ENCODE measurements around the gene PRKAA2. TPM values are rescaled to one million over a fixed set of nuclear protein-coding genes. Genes with fewer than 3 reads are reported as not detected.

The PRKAA2 gene
- total RNA-seq, 1 donor from 2014 or later: 1.4 TPM

DNA sequence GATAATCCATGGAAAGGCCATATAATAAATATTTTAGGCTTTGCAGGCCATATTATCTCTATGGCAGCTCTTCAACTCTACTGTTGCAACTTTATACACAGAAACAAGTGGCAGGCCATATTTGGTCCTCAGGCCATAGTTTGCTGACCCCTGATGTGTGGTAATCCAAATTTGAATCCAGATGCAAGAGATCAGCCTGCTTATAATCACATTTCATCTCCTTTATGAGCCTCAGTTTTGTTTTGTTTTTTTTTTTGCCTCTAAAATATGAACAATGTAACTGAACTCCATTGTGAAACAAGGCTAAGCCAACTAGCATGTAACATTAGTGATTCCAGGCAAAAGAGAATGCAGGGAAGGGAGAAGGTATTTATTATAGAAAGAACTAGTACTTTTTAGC lies 81.6 kb downstream of the PRKAA2 start:
- Histone ChIP-seq H3K9me3 (no peaks in the 10 kb centered on the region), H3K27me3 (no peaks in the 10 kb centered on the region), H3K27ac (no peak overlapping the region), H3K4me1 (no peaks in the 10 kb centered on the region), H3K36me3 (no peaks in the 10 kb centered on the region), H3K4me3 (no peak overlapping the region)
- no peak for DNase-seq (ENCODE audit: low spot score in 2 of 2)
- TF ChIP-seq, protein P1, sequence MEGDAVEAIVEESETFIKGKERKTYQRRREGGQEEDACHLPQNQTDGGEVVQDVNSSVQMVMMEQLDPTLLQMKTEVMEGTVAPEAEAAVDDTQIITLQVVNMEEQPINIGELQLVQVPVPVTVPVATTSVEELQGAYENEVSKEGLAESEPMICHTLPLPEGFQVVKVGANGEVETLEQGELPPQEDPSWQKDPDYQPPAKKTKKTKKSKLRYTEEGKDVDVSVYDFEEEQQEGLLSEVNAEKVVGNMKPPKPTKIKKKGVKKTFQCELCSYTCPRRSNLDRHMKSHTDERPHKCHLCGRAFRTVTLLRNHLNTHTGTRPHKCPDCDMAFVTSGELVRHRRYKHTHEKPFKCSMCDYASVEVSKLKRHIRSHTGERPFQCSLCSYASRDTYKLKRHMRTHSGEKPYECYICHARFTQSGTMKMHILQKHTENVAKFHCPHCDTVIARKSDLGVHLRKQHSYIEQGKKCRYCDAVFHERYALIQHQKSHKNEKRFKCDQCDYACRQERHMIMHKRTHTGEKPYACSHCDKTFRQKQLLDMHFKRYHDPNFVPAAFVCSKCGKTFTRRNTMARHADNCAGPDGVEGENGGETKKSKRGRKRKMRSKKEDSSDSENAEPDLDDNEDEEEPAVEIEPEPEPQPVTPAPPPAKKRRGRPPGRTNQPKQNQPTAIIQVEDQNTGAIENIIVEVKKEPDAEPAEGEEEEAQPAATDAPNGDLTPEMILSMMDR (IDR thresholded peaks at IDR 0.05): no peak
- intact Hi-C loops (cut with DNase I): no loop called here

DNA sequence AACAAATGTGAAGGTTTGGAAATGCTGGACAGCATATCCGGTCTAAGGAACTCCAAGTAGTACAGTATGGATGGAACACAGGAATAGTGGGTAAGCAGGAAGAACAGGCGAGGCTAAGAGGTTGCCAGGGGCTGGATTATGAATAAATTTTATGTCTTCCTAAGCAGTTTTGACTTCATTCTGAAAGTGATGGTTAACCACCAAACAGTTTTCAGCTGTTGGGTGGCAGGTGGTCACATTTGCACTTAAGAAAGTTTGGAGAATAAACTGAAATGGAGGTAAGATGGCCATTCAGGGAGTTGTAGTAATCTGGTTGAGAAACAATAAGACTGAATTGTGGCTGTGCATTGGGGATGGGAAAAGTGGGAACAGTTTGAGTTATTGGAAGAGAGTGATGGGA lies 83.8 kb downstream of the PRKAA2 start:
- H3K27me3 ChIP-seq: no peaks in the 10 kb centered on the region
- DNase-seq (ENCODE audit: low spot score in 2 of 2): no peak
- H3K4me1 ChIP-seq: no peaks in the 10 kb centered on the region
- no peaks in the 10 kb centered on the region for H3K9me3 ChIP-seq
- intact Hi-C loops (cut with DNase I): no loop called here
- H3K27ac ChIP-seq: no peak overlapping the region
- no peaks in the 10 kb centered on the region for H3K36me3 ChIP-seq
- no peak overlapping the region for H3K4me3 ChIP-seq
- TF ChIP-seq, protein P1 (IDR thresholded peaks at IDR 0.05): no peak

DNA sequence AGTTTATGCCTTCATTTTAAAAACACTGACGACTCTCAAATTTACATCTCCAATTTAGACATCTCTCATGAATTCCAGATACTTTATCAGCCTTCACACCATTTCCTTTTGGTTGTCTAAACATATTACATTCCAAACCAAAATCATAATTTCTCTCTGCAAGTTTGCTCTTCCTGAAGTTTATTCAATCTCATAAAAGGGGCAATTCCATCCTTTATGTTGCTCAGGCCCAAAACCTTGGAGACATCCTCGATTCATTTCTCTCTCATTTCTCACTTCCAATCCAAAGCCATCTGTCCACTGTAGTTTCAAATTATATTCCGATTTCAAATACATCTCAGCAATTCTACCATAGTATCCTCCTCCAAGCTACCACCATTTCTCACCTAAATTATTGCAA lies 100.1 kb downstream of the PRKAA2 start:
- H3K36me3 ChIP-seq: no peaks in the 10 kb centered on the region
- no peak overlapping the region for H3K4me3 ChIP-seq
- H3K27me3 ChIP-seq: no peaks in the 10 kb centered on the region
- no peaks in the 10 kb centered on the region for H3K4me1 ChIP-seq
- no peak overlapping the region for H3K27ac ChIP-seq
- intact Hi-C loops (cut with DNase I): no loop called here
- TF ChIP-seq, protein P1 (IDR thresholded peaks at IDR 0.05): no peak
- no peak for DNase-seq (ENCODE audit: low spot score in 2 of 2)
- H3K9me3 ChIP-seq: no peaks in the 10 kb centered on the region

DNA sequence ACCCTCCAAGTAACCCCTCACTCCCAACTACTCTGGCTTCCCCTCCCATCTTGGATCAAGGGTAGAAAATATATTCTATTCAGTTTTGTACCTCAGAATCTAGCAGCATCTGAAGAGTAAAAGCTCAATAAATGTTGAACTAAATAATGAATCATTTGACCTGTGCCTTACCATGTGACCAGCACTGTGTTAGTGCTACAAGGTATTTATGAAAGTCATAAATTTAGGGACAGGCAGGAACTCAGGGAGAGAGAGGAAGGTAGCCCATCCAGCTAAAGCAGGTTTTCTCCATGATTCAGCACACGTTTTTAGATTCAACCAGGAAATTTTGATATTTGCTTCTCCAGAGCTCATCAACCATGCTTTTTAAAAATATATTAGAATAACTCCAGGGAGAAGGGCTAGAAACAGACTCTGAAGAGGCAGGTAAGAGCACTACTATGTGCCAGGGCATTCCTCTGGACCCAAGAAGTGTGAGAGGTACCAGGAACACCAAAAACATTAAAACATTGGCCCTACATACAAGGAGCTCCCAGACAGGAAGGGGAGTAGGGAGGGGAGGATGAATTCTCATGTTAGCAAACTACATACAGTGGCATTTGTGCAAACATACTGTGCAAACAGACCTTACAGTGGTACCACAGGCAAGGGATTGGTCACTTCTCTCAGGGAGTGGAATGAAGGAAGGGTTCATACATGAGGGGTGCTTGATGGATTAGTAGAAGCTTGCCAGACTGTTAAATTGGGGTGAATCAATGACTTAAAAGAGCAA lies 109.8 kb downstream of the PRKAA2 start:
- Histone ChIP-seq H3K4me3 (no peak overlapping the region), H3K9me3 (no peaks in the 10 kb centered on the region), H3K36me3 (no peaks in the 10 kb centered on the region), H3K27me3 (no peaks in the 10 kb centered on the region), H3K4me1 (no peaks in the 10 kb centered on the region), H3K27ac (no peak overlapping the region)
- intact Hi-C loops (cut with DNase I): no loop called here
- no peak for DNase-seq (ENCODE audit: low spot score in 2 of 2)
- TF ChIP-seq, protein P1 (IDR thresholded peaks at IDR 0.05): no peak

DNA sequence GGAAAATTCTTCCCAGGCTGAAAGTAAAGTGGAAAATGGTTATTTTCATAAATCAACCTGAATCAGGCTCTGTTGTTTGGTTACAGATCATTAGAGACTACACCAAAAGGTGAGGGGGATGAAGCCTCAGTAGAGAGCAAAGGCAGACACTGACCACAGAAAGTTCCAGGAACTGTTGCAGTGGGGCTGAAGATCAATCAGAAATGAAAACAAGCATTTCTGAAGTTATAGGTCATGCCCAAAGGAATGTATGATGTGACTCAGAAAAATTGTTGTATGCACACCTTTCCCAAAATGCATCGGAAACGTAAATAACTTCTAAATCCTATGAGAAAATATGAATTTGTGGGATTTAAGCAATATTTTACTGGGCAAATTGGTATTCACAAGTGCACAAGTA lies 110.8 kb downstream of the PRKAA2 start:
- Histone ChIP-seq H3K27me3 (no peaks in the 10 kb centered on the region), H3K4me1 (no peaks in the 10 kb centered on the region), H3K27ac (no peak overlapping the region), H3K4me3 (no peak overlapping the region), H3K36me3 (no peaks in the 10 kb centered on the region), H3K9me3 (no peaks in the 10 kb centered on the region)
- intact Hi-C loops (cut with DNase I): no loop called here
- DNase-seq (ENCODE audit: low spot score in 2 of 2): no peak
- TF ChIP-seq, protein P1 (IDR thresholded peaks at IDR 0.05): no peak

All from ascending aorta (tissue), 2 donors.